ENCODE results near the gene ZMIZ1.

The ZMIZ1 gene

DNA sequence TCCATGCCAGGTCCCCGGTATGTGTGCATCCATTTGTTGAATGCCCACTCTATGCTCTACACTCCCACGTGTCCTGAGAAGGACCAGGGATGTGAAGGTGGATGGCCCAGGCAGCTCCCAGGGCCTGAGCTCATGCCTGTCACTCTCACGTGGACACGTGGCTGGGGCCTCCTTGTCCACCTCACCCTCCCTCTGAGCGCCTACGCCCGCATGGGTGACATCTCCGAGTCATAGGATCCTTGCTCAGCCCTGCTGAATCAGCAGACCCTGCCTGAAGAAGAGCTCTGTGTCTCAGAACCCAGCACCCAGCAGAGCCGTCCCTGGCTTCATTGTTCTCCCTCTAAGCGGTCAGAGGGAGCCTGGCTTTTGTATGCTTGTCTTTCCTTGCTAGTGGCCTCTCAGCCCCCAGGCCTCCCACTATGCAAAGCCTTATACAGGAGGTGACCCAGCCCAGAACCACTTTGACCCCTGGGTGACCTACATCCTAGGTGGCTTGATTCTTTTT lies 170.6 kb downstream of the ZMIZ1 start:
- no peak for DNase-seq

DNA sequence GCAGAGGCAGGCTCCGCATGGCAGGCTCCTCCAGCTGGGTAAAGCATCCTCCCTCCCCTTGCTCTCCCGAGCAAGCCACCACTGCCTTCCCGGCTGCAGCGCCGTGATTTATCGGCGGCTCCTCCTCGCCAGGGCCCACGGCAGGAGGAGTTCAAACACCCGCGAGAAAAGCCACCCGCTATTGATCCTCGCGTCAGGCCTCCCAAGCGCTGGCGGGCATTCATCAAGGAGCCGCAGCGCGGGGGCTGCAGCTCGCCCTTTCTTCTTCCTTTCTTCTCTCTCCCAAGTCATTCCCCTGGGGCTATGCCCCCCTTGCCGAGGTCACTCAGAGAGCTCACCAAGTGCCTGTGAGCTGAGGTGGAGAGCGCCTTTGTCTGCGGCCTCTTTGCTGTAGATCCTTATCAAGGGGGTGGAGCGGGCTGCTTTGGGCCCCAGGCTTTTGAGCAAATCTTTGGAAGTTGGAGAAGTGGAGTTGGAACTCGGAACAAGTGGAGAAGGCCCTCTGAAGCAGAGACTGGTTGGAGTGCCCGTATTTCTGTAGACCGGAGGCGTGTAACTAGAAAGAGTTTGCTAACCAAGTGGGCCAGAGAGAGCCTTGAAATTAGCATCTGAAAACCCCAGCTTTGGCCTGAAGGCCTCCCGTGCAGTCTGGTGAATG lies 171.3 kb downstream of the ZMIZ1 start:
- no peak for DNase-seq

DNA sequence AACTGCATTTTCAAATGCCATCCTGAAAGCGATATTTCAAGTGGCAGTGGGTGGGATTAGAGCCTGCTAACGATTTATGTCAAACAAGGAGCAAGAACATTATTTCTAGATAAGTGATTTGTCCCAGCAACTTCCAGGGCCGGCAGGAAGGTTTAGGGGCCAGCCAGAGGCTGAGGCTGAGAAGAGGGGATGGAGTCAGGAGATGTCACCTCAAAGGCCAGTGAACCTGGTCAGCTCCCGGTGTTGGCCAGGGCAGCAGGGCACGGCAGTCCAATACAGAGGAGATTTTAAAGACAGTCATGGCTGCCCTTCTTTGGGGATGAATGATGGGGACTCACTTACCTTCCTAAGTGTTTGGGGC lies 172.8 kb downstream of the ZMIZ1 start:
- DNase-seq, result no peak

DNA sequence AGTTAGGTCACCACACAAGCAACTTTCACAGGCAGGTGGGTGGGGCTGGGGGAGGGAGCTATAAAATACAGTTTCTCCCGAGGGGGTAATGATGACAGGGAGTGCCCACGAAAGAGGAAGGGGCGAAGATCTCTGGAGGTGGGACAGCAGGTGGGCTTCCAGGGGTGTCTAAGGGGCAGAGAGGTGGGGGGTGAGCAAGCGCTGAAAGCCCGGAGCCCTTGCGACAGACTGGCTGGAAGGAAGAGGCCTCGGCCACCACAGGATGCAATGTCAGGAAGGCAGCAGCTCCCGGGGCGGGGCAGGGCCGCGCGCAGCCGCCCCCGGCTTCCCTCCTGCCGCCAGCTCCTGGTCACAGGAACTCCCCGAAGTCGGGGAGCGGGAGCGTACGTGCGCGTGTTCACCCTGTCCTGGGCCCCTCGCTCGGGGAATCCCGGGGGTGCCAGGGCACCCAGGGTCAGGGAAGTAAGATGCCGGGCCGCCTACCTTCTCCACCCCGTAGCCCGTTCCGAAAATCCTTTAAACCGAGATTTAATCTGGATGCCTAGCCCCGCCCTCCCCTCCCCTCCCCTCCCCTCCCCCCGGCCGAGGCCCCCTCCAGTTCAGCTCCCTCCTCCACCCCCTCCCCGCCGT lies 173.3 kb downstream of the ZMIZ1 start:
- no peak for DNase-seq

DNA sequence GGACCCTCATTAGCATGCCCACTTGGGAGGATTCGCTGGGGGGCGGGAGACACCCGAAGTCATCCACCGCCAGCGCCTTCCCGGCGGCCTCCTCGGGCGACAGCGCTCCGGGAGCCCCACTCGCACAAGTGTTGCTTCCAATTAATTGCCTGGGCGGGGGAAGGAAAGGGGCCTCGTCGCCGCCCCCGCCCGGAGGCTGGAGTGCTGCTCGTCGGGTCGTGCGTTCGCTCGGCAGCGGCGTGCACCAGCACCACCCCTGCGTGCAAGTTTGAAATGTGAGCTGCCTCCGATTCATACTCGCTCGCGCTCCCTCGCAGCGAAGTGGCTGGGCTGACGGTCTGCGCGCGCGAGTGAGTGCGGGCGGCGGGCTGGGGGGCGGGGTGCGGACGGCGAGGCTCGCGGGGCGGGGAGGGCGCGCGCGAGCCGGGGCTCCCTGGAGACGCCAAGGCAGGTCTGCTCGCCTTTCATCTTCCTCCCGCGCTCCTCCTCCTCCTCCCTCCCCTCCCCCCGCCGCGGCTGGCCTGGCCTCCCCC lies 173.9 kb downstream of the ZMIZ1 start:
- DNase-seq, result peak; percentile 50

DNA sequence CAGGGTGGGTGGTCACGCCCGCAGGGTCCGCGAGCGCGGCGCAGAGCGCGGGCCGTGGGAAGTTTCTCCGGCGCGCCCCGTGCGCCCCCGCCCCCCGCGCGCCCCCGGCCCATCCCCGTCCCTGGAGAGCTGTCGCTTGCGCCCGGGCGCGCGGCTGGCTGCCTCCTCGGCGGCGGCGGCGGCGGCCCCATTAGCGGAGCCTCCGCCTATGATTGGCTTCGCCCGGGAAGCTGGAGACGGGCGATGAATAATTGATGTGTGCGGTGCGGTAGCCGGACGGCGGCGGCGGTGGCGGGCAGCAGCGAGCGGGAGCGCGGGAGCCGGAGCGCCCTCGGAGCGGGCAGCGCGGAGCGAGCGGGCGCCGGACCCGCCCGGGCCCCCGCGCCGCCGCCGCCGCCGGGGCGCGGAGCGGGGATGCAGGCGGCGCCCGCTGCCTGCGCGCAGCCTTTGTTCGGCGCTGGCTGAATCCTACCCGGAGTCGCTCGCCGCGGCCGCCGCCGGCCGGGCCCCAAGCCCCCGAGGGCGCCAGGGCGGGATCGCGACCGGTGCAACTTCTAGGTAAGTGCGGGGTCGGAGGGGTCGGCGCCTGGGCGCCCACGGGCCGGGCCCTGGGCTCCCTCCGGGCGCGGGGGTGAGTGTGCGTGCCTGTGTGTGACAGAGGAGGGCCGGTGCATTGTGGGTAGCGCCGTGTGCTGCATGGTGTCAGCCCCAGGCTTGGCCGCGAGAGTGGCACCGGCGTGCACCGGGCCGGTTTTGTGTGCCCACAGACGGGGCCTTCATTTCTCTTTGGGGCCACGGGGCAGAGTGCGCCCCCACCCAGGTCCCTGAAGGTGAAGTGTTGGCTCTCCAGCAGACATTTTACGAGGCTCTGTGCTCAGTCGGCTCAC lies 174.7 kb downstream of the ZMIZ1 start:
- no peak for DNase-seq

DNA sequence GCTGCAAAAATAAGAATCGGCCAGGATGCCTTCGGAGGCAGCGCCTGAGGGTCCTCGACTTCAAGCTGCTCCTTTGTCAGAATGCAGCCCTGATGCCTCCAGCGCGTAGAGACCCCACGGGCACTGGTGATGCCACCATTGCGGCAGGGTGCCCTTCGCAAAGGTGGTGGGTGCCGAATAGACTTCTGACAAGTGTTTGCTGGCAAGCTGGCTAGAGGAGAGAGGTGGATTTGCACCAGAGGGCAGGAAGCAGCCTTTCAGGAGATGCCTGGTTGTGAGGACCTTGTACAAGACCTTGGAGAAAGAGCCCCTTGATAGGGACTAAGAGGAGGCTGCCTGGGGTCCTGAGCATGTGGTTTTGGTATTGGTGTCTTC lies 175.3 kb downstream of the ZMIZ1 start:
- no peak for DNase-seq

DNA sequence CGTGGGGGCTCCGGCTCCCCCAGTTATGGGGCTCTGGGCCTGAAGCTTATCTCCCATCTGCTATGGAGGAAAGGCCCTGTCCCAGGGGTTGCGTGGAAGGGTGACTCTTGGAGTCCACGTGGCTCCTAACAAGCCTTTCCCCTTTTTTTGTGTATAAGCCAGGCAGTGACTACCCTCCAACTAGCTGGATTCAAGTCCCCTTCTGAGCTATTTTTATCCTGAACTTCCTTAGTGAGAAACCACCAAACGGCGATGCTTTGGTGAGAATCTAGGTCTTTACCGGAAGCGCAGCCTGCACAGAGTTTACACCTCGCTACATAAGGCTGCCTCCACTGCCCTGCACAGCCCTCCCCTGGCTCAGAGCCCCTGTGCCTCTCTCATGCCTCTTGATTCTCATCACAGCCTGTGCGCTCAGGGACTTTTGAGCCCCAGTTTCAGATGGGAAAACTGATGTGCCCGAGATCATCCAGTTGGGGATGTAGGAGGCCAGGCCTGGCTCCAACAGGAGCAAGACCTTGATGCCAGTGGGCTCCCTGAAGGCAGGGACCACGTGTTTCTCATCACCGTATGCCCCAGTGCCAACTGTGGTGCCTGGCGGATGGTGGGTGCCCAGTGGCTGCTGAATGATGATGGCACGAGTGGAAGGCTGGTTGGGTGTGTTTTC lies 176.2 kb downstream of the ZMIZ1 start:
- no peak for DNase-seq

DNA sequence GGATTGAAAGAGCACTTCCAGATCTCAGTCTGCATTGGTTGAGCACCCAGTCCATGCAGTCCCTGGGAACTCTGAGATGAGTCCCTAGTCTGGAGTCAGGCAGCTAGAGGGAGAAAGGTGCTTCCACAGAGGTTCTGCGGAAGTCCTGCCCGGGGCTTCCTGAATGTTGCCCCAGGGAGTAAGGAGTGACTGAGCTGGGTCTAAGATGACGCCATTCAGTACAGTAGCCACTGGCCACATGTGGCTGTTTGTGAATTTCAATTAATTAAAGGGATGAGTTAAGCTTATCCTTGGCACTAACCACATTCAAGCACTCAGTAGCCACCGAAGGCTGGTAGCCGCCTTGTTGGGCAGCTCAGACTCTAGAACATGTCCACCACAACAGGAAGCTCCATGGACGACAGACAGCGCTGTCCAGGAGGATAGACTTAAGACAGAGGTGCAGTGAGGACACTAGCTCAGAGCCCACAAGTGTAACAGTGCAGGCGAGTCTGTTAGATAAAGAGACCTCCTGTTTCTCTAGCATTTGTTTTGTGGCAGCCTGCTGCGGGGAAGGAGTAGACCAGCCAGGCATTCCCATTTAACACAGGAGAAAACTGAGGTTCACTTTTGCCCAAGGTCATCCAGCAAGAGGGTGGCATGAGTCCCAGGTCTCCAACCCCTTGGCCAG lies 176.9 kb downstream of the ZMIZ1 start:
- no peak for DNase-seq

DNA sequence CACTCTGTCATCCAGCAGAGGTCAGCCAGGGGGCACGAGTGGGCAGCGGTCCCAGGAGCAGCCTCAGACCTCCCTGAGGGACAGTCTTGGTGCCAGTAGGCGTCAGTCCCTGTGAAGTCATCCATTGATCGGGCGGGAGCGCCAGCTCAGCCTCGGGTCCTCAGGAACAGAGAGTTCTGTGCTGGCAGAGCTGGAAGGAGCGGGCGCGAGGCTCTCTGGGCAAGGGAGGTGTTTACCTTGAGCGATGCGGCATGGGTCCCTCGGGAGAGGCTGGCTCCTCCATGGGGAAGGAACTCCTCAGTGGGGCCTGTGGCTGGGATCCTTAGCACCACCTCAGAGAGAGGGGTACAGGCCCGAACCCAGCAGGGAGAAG lies 177.4 kb downstream of the ZMIZ1 start:
- no peak for DNase-seq

DNA sequence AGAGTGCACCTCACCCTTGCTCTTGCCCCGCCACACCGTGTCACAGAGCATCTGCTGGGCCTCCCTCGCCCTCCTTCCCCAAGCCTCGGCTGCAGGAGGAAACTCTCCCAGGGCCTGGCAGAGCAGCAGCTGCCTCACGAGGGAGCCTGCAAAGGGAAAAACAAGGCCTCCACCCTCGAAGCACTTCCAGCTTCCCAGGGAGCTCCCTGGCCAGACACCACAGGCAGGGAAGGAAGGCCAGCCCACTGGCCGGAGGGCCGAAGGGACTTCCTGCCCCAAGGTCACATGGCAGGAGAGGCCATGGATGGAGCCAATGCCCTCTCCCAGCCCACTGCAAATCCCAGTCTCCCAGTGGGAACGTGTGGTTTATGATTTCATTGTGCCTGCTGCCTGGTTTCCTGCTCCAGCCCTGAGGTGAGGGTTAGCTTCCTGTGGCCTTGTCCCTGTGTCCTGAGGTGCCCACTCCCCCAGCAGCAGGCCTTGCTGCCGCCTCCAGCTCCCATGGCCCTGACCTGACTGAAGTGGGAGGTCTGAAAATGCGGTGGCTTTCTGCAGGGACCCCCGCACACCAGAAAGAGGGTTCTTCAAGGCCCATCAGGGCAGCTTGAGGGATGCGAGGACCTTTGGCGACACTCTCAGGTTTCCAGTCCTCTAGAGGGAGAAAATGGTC lies 178.0 kb downstream of the ZMIZ1 start:
- no peak for DNase-seq

DNA sequence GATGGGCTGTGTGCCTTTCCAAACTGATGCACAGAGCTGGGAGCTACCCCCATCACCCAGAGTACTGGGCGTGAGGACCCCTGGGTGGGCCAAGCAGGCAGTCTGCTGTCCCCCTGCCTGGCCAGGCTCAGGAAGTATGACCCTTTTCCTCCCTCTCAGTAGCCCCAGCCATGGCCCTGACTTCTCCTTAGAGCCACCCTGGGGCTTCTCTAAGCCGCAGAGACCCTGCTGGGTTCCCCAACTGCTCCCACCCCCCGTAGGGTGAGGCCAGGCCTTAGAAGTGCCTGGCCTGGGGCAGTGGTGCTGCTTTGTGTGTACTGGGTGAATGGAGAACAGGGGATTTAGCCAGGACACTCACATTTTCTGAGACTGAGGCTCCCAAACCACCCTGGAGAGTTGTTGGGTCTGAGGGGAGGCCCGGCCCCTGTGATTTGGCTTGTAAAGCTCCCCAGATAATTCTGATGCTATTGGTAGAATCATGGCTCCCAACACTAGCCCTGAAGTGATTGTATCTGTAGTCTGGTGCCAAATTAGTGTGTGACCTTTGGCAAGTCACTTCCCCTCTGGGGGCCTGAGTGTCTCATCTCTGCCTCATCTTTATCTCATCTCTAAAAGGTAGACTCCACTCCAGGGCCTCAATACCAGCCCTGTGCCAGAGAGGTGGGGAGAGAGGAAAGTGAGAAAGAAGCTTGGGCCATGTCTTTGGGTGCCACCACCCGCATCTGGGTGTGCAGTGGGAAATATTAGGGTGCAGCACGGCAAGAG lies 178.8 kb downstream of the ZMIZ1 start:
- no peak for DNase-seq

DNA sequence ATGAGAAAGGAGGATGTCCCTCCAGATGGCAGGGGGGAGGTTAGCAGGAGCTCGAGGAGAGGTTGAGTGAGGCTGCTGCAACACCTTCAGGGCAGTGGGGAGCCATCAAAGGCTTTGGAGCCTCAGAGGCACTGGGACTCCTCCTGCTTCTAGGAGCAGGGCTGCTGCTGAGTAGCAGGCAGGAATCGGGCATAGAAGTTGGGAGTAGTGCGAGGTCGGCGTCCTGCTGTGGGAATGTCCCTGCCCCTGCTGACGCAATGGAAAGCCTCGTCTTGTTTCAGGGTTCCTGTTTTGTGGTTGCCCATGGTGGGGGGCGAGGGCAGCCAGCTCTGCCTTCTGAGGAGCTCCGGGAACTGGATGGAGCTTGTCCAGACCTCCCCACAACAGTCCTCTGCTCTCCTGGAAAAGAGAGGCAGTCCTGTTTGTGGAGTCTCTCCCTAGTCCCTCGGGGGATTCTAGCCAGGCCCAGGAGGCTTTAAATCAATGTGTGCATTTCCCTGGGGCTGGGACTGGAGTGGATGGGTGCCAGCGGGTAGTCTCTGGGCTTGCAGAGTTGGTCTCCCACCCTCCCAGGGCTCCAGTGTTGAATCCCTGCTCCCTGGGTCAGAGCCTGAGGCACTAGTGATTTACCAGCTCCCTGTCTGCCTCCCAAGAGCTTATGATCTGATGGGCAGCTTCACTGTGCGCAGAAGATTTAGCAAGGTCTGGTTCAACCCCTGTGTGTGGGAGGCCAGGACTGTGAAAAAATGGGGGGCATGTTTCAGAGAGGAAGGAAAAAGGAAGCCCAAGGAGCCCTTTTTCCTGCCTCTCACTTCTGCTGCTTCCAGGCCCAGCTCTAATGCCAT lies 179.8 kb downstream of the ZMIZ1 start:
- DNase-seq, result no peak

DNA sequence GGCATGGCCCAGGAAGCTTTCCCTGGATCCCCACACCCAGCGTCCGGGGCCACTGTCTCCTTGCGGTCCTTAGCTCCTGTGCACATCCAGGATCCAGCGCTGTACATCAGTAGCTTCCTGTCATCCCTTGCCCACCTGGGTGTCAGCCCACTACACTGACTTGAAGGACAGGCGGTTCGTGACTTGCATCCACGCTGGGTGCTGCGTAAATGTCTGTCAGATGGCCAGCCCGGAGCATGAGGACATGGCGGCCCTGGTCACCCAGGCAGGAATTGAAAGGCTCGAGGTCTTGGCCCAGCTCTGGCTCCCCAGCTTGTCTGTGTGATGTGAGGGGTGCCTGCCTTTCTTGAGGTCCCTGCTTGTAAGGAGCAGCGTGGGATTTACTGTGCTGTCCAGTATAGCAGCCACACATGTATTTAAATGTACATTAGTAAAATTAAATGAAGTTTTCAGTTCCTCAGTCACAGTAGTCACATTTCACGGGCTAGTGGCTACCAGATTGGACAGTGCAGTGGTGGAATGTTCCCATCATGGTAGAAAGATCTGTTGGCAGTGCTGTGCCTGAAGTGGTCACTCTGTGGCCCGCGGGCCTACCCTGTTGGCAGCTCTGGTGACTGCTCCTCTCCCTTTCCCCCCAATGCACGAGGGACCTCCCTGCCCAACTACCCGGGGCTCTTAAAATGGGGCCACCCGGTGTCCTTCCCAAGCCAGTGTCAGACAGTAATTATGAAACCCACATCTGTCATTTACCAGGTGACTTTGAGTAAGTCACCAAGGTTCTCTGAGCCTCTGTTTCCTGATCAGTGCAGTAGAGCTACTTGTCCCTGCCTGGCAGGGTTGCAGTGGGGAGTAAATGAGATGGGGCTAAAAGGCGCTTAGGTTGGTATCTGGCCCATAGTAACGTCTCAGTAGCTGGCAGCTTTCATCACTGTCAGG lies 180.7 kb downstream of the ZMIZ1 start:
- DNase-seq, result no peak

DNA sequence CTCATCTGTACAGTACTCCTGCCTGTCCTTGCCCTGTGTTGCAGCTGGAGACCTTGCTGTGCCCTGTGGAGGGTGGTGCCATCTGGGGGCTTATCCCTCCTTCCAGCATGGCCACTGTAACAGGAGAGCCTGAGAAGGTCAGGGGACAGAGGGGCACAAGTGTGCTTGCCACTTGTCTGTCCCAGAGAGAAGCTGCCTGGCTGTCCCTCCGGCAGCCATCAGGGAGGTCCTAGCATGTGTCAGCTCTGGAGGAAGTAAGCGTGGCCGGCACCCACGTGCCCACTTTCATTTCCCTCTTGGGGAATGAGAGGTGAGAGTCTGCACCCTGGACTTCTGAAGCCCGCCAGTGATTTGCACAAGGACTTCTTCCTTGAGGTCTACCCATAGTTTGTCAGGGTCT lies 181.5 kb downstream of the ZMIZ1 start:
- DNase-seq, result no peak

DNA sequence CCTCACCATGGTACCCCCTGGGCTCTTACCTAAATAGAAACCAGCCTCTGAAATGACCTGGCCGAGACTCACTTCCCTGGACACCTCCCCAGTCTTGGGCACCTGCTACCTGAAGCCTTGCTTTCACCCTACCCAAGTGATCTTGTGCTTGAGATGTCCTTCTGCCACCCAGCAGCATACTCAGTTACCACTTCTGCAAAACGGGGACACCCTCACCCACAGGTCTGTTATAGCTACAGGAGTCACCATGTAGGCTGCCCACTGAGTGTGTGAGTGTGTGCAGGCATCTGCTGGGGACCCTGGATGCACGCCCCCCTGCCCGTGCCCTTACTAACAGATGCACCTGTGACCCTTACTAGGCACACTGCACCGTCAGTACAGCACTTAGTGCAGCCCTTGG lies 183.7 kb downstream of the ZMIZ1 start:
- no peak for DNase-seq

DNA sequence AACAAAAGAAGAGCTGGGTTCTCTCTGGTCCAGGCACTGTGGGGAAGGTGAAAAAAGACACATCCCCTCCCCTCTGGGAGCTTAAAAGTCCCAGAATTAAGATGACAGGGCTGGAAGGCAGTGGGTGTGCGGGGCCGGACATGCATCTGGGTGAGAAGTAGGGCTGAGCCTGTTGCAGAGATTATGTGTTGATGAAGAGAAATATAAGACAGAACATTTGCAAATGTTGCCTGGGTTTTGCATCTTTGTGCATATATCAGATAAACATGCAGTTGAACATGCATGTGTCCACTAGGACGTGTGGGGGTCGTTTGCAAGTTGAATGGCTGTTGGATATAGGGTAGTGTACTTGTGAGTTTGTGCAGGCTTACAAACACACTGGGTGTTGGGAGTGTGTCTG lies 184.2 kb downstream of the ZMIZ1 start:
- no peak for DNase-seq

DNA sequence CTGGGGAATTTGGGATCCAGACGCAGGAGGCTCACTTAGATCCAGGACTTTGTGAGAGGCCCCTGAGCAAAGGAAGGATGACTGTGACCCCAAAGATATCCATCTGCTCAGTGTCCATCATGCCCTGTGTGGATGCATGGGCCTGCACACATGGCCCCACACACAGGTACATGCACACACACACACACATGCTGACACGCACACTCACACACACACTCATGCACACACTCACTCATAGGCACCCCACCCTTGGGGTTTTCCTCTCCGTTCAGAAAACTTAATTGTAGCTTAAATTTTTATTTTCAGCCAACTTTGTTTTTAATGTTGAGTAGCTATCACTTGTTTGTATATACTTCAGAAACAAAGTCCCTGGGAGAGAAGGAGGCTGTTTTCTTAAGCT lies 184.9 kb downstream of the ZMIZ1 start:
- DNase-seq, result no peak

DNA sequence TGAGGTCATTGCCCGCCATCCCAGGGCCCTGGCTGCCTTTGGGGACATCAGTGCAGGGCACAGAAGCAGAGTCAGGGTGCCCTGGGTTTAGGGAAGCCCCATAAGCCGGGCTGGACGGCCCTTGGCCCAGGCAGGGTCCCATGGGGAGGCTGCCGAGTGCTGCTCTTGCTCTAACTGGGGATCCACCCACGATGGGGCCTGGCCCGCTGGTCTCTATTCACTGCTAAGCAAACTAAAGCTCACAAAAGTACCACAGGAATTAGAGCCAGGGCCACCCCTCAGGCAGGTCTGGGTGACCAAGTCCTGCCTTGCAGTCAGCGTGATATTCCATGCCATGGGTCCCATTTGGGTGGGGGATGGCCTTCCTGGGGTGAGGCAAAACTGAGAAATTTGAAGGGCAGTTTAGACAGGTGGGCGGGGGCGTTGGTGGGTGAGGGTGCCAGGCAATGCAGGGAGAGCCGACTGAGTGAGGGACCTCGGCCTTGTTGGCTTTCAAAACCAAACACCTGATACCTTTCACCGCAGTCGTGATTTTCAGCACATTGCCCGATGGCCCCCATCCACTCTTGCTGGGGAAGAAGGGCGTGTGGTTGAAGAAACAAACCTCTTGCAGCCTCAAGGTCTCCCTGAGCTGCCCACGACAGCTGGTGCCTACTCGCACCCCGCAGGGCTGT lies 185.7 kb downstream of the ZMIZ1 start:
- no peak for DNase-seq

All from DMS 273 treated with DMSO at 0.1 percent for 48 hours (cell line).